GM21423 (cell line): ENCODE measurements around the gene CSF2.

ENCODE experiments used
- ATAC-seq: cut with Tn5 transposase; IDR thresholded peaks from one replicate; pipeline ENCODE4 v1.9.1; 2021; ENCODE audit warnings: mild to moderate bottlenecking, moderate library complexity; ENCODE audit not compliant: unreplicated experiment

CSF2 gene

DNA sequence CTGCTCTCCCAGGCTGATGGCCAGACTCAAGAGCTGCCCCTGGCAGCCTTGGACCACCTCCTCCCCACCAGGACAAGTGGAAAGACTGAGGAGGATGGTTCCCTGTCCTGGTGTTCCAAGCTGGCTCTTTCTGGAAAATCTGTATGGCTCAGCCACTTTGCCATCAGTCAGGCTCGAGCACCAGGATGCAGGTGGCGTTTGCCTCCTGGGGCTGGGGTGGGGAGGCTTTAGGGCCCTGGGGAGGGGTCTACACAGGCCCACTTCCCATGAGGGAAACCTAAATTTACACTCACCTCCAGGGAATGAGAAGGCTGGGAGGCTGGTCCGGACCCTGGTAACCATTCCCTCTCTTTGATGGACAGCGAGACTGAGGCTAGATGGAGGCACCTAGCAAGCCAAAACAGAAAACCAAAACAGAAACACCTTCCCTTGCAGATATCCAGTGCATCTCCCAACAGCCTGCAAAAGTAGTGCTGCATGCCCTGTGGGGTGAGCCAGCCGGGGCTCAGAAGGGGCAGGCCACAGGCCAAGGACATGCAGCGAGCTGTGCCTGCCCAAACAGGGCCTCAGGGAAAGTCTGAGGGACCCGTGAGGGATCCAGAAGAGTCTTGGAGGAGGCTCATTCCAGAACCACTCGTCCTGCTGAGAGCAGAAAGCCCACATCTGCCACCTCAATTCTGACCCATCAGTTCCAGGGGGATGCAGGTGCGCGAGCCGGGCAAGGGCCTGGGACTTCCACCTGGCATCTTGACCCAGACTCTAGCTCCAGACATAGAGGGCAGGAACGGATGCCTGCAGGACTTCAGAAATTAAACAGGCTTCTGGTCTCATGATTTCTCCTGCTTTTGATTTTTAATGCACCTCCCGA, 5.4 kb upstream of the CSF2 start:
- ATAC-seq: no peak

DNA sequence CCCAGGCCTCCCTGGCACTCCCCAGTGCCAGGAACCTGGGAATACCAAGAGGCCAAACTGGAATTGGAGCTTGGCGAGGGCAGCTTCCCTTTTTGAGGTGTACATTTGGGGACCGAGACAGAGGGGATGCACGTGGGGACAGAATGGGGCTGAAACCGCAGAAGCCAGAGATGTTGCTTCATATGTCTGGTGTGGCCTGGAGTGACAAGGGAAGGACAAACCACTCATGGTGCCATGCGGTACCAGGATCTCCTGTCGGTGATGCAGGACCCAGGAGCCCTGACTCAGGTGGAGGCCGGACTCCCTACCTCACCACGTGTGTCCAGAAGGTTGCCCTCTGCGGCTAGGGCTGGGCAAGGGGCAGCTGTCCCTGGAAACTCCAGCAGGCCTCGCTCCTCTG, 4.0 kb upstream of the CSF2 start:
- ATAC-seq: no peak

- no peak for ATAC-seq
These were observed 3.6 kb upstream of the CSF2 start for GRCh38 chr5:132069994-132070393.

- no peak for ATAC-seq
These were observed 2.9 kb upstream of the CSF2 start for GRCh38 chr5:132070460-132071337.

DNA sequence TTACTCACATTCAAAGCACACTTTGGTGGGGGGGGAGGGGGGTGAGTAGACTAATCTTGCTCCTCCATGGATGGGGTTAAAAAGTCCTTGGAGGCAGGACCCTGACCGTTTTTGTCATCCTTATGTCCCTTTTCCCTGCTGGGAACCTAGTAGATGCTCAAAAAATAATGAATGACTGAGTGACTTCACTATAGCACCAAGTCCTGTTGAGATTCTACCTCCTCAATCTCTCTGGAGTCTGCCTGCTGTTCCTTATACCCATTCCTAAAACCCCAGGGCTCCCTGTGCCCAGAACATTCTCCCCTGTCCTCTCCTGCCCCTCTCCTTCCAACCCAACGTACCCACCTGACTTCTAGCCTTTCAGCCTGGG, 2.3 kb upstream of the CSF2 start:
- ATAC-seq: no peak

GRCh38 chr5:132072070-132072469, 1.5 kb upstream of the CSF2 start:
- no peak for ATAC-seq

GRCh38 chr5:132072528-132072927, 1.1 kb upstream of the CSF2 start:
- no peak for ATAC-seq

GRCh38 chr5:132074091-132074771, 642 bp downstream of the CSF2 start:
- no peak for ATAC-seq

DNA sequence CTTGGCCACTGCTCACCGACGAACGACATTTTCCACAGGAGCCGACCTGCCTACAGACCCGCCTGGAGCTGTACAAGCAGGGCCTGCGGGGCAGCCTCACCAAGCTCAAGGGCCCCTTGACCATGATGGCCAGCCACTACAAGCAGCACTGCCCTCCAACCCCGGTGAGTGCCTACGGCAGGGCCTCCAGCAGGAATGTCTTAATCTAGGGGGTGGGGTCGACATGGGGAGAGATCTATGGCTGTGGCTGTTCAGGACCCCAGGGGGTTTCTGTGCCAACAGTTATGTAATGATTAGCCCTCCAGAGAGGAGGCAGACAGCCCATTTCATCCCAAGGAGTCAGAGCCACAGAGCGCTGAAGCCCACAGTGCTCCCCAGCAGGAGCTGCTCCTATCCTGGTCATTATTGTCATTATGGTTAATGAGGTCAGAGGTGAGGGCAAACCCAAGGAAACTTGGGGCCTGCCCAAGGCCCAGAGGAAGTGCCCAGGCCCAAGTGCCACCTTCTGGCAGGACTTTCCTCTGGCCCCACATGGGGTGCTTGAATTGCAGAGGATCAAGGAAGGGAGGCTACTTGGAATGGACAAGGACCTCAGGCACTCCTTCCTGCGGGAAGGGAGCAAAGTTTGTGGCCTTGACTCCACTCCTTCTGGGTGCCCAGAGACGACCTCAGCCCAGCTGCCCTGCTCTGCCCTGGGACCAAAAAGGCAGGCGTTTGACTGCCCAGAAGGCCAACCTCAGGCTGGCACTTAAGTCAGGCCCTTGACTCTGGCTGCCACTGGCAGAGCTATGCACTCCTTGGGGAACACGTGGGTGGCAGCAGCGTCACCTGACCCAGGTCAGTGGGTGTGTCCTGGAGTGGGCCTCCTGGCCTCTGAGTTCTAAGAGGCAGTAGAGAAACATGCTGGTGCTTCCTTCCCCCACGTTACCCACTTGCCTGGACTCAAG, 1.5 kb downstream of the CSF2 start:
- no peak for ATAC-seq

GRCh38 chr5:132075719-132076077, 2.1 kb downstream of the CSF2 start:
- no peak for ATAC-seq

- no peak for ATAC-seq
These were observed 2.7 kb downstream of the CSF2 start for GRCh38 chr5:132076202-132076830.

DNA sequence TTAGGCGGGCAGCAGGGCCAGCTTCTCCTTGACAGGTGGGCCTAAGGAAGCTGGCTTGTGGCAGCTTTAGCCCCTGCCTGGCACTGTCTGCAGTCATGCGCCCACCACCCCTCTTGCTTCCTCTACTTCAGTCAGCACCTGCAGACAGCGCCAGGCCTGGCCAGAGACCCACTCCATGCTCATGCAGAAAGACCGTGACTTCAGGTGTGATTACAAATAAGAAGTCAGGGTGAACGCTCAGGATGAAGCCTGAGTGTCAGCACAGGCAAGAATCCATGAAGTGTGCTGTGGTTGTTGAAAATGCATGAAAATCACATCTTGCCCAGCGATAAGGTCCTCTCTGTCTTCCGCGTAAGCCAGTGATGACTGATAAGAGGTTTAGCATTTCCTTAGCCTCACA, 3.4 kb downstream of the CSF2 start:
- no peak for ATAC-seq

DNA sequence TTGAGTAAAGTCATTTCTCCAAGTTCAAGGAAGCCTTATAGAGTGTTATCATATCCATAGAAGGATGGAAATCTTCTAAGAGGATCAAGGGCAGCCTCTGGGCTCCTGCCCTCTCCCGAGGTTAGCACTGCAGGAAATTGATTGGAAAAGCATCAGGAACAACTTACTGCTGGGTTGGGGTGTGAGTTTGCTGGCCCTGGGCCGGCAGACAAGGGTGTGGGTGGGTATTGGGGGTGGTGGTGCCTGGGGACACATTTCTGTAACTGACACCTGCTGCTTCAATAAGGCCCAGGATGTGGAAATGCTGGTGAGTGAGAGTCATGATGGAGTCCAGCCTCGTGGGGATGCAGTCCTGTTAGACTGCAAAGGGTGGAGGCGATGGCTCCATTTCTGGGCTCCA, 5.5 kb downstream of the CSF2 start:
- ATAC-seq: no peak

DNA sequence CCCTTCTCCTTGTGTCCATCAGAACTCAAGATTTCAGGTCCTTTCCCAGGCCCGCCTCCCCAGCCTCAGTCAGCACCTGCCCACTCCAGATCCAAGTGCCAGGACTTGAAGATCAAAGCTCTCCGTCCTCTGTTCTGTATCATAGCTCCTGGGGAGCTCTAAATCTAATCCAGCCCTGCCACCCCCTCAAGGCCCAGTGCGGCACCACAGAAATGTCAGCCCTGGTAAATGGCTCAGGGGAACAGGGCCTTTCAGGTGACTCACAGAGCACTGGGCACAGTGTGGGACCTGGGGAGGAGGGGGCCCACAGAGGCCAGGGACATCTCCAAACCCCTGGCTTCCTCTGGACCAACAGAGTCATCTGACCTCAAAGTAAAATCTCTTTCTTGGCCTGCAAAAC, 6.0 kb downstream of the CSF2 start:
- ATAC-seq: no peak

GRCh38 chr5:132080595-132080994, 7.0 kb downstream of the CSF2 start:
- no peak for ATAC-seq

DNA sequence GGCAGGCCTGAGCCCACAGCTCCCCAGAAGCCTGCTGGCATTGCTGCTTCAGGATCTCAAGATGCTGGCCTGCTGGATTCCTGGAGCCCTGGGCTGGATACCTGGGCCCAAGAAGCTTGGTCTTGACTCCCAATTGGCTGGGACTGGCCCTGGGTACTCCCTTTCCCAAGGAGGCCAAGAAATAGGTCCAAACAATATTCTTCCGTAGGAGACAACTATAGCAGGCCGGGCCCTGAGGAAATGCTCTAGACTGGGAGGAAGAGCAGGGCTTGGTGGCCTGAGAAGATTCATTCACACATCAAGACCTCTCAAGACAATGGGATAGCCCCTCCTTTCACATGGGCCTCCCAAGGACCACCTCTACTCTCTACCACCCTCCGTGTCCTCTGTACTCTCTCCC, 7.9 kb downstream of the CSF2 start:
- ATAC-seq: no peak

DNA sequence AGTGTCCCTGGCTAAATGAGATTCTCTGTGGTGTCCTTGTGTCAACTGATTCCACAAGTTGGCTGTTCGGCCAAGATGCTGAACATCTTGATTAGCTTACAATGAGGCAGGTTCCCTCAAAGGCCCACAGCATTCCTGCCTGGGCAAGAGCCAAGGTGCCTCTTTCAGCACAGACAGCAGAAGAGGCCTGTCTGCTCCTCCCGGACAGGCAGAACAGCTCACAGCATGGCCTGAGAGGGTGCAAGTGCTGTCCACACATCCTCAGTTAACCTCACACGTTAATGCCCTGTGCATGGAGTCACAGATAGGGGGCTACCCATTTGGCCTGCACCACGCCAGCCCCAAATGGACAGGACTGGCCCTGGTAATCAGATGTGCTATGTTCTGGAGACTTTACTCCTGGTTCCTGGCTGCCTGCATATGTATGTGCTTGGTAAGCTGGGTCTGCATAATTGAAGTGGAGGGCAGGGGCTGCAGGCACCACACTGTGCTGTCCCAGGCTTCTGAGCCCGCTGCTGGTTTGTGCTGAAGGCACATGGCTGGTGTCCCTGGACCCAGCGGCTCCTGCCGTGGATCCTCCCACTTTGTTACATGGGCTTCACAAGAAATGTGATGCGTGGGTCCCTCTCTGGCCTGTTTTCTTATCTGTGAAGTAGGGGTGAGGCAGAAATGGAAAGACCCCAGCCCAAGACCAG, 8.9 kb downstream of the CSF2 start:
- no peak for ATAC-seq

- ATAC-seq: no peak
These were observed 9.6 kb downstream of the CSF2 start for GRCh38 chr5:132083071-132083678.

- ATAC-seq: no peak
These were observed 12.1 kb downstream of the CSF2 start for GRCh38 chr5:132085686-132086085.
